Brain microvascular endothelial cell (primary cell): ENCODE data around the gene CES4A.

ENCODE experiments used
- DNase-seq: peaks from one replicate; pipeline ENCODE4 v3.0.0-alpha.2; 2020
- H3K27ac ChIP-seq: fragments of 250-450 bp; sonication (Bioruptor Pico); 2 replicates; pipeline ENCODE4 v1.5.1; 2020; ENCODE audit warnings: mild to moderate bottlenecking, moderate library complexity
- H3K27me3 ChIP-seq: fragments of 250-450 bp; sonication (Bioruptor Pico); replicated peaks from 2 replicates; pipeline ENCODE4 v1.5.1; 2020; ENCODE audit warnings: mild to moderate bottlenecking
- H3K36me3 ChIP-seq: fragments of 250-450 bp; sonication (Bioruptor Pico); replicated peaks from 2 replicates; pipeline ENCODE4 v1.5.1; 2020; ENCODE audit warnings: mild to moderate bottlenecking
- H3K4me3 ChIP-seq: 2 replicates; pipeline ENCODE4 v1.5.1; 2011; ENCODE audit warnings: low read depth, mild to moderate bottlenecking, control low read depth, low read length, moderate library complexity
- CTCF ChIP-seq: IDR thresholded peaks from 2 replicates; pipeline ENCODE4 v1.5.1; 2011; ENCODE audit warnings: low read depth, mild to moderate bottlenecking, moderate library complexity, low read length, control low read depth, inconsistent platforms; ENCODE audit errors: missing control alignments
- in situ Hi-C: cut with HindIII; loops from 2 replicates; pipeline ENCODE4 v1.10.0; 2017; ENCODE audit warnings: low sequenced_read_pairs, low pct_ligation_motif_present

CES4A gene

GRCh38 chr16:66948837-66949225 is 39.6 kb upstream of the CES4A start:
- Histone ChIP-seq H3K27ac (no peak overlapping the region), H3K4me3 (peak overlapping the region; percentile 51), H3K36me3 (peaks cover 1% of the 10 kb centered on the region), H3K27me3 (peaks cover 9% of the 10 kb centered on the region)
- no peak for DNase-seq
- no peak for TF ChIP-seq CTCF
- in situ Hi-C loops: no loop called here

GRCh38 chr16:66949472-66949871 is 38.9 kb upstream of the CES4A start:
- DNase-seq: no peak
- Histone ChIP-seq H3K4me3 (no peak overlapping the region), H3K36me3 (no peaks in the 10 kb centered on the region), H3K27me3 (peaks cover 9% of the 10 kb centered on the region), H3K27ac (no peak overlapping the region)
- in situ Hi-C loops: no loop called here
- TF ChIP-seq CTCF: no peak

- H3K27me3 ChIP-seq: peaks cover 9% of the 10 kb centered on the region
- DNase-seq: no peak
- in situ Hi-C loops: no loop called here
- TF ChIP-seq CTCF: no peak
- no peak overlapping the region for H3K4me3 ChIP-seq
- no peak overlapping the region for H3K27ac ChIP-seq
- no peaks in the 10 kb centered on the region for H3K36me3 ChIP-seq
Measured at GRCh38 chr16:66950437-66950836, 38.0 kb upstream of the CES4A start.

- Histone ChIP-seq H3K4me3 (no peak overlapping the region), H3K36me3 (no peaks in the 10 kb centered on the region), H3K27me3 (peaks cover 9% of the 10 kb centered on the region), H3K27ac (no peak overlapping the region)
- TF ChIP-seq CTCF: no peak
- in situ Hi-C loops: no loop called here
- DNase-seq: no peak
Measured at GRCh38 chr16:66950971-66951790, 37.2 kb upstream of the CES4A start.

GRCh38 chr16:66952430-66953110 is 35.8 kb upstream of the CES4A start:
- no peak overlapping the region for H3K4me3 ChIP-seq
- no peaks in the 10 kb centered on the region for H3K36me3 ChIP-seq
- peaks cover 9% of the 10 kb centered on the region for H3K27me3 ChIP-seq
- no peak overlapping the region for H3K27ac ChIP-seq
- DNase-seq: no peak
- TF ChIP-seq CTCF: no peak
- in situ Hi-C loops: no loop called here
